Liver (tissue), 3 donors: ENCODE data around the gene TAF8.

ENCODE experiments used
- ATF3 ChIP-seq: IDR thresholded peaks from 2 replicates; pipeline ENCODE4 v1.6.1; 2016; ENCODE audit warnings: antibody characterized with exemption
- EGR1 ChIP-seq, 2 donors: IDR thresholded peaks; 2 replicates each; pipeline ENCODE4 v1.6.1; 2016 to 2018; ENCODE audit warnings: antibody characterized with exemption in 2 of 2, low read depth in 2 of 2
- FOXA1 ChIP-seq: IDR thresholded peaks from 2 replicates; pipeline ENCODE4 v1.6.1; 2016; ENCODE audit warnings: antibody characterized with exemption
- JUND ChIP-seq, 2 donors: IDR thresholded peaks; 2 replicates each; pipeline ENCODE4 v1.6.1; 2016; ENCODE audit warnings: antibody characterized with exemption in 2 of 2
- RAD21 ChIP-seq, 2 donors: IDR thresholded peaks; 2 replicates each; pipeline ENCODE4 v1.6.1; 2016; ENCODE audit warnings: antibody characterized with exemption in 2 of 2, mild to moderate bottlenecking in 2 of 2
- SP1 ChIP-seq: IDR thresholded peaks from 2 replicates; pipeline ENCODE4 v1.6.1; 2018; ENCODE audit warnings: antibody characterized with exemption, mild to moderate bottlenecking
- TAF1 ChIP-seq: conservative IDR thresholded peaks from 2 replicates; pipeline ENCODE4 v1.6.1; 2016; ENCODE audit warnings: antibody characterized with exemption, mild to moderate bottlenecking
- YY1 ChIP-seq: IDR thresholded peaks from 2 replicates; pipeline ENCODE4 v1.6.1; 2016; ENCODE audit warnings: antibody characterized with exemption, mild to moderate bottlenecking
- TF ChIP-seq, protein P1 (sequence below): fragments of 150-350 bp; IDR thresholded peaks from 2 replicates; pipeline ENCODE4 v1.5.1; 2017; ENCODE audit warnings: improper control_type of control experiment, low read depth, low read length; ENCODE audit not compliant: missing input control
- TF ChIP-seq, protein P2 (sequence below): IDR thresholded peaks from 2 replicates; pipeline ENCODE4 v1.6.1; 2016; ENCODE audit warnings: antibody characterized with exemption
- TF ChIP-seq, protein P3 (sequence below): IDR thresholded peaks from 2 replicates; pipeline ENCODE4 v1.6.1; 2016; ENCODE audit warnings: antibody characterized with exemption
- TF ChIP-seq, protein P4 (sequence below): IDR thresholded peaks from 2 replicates; pipeline ENCODE4 v1.6.1; 2016; ENCODE audit warnings: antibody characterized with exemption, mild to moderate bottlenecking
- donor health status: healthy.
- donor health status: healthy.

DNA sequence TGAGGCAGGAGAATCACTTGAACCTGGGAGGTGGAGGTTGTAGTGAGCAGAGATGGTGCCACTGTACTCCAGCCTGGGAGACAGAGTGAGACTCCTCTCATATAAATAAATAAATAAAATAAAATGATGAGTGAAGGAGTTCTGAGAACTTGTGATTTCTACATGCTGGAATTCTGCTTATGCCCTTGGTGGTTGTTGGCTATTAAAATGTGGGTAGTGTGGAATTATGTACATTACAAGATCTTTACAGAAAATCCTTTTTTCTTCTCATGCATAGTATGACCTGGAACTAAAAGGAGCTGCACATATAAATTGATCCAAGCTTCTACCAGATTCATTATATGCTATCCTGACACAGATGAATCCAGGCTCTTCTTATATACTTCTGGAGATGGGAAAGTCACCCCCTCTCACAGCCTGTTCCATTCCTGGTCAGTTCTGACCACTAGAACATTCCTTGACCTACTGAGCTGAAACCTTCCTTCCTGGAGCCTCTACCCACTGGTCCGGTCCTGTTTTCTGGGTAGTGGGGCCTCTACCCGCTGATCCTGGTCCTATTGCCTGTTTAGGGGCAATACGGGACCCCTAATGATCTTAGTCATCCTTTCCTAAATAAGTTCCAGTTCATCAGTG lies 37.7 kb upstream of the TAF8 start:
- TF ChIP-seq, protein P1, sequence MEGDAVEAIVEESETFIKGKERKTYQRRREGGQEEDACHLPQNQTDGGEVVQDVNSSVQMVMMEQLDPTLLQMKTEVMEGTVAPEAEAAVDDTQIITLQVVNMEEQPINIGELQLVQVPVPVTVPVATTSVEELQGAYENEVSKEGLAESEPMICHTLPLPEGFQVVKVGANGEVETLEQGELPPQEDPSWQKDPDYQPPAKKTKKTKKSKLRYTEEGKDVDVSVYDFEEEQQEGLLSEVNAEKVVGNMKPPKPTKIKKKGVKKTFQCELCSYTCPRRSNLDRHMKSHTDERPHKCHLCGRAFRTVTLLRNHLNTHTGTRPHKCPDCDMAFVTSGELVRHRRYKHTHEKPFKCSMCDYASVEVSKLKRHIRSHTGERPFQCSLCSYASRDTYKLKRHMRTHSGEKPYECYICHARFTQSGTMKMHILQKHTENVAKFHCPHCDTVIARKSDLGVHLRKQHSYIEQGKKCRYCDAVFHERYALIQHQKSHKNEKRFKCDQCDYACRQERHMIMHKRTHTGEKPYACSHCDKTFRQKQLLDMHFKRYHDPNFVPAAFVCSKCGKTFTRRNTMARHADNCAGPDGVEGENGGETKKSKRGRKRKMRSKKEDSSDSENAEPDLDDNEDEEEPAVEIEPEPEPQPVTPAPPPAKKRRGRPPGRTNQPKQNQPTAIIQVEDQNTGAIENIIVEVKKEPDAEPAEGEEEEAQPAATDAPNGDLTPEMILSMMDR = no peak
- TF ChIP-seq TAF1 = no peak
- TF ChIP-seq JUND (IDR thresholded peaks at IDR 0.05) = no peak
- no peak for TF ChIP-seq SP1
- TF ChIP-seq, protein P2, sequence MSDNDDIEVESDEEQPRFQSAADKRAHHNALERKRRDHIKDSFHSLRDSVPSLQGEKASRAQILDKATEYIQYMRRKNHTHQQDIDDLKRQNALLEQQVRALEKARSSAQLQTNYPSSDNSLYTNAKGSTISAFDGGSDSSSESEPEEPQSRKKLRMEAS = no peak
- TF ChIP-seq, protein P3, sequence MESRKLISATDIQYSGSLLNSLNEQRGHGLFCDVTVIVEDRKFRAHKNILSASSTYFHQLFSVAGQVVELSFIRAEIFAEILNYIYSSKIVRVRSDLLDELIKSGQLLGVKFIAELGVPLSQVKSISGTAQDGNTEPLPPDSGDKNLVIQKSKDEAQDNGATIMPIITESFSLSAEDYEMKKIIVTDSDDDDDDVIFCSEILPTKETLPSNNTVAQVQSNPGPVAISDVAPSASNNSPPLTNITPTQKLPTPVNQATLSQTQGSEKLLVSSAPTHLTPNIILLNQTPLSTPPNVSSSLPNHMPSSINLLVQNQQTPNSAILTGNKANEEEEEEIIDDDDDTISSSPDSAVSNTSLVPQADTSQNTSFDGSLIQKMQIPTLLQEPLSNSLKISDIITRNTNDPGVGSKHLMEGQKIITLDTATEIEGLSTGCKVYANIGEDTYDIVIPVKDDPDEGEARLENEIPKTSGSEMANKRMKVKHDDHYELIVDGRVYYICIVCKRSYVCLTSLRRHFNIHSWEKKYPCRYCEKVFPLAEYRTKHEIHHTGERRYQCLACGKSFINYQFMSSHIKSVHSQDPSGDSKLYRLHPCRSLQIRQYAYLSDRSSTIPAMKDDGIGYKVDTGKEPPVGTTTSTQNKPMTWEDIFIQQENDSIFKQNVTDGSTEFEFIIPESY = no peak
- TF ChIP-seq ATF3 = no peak
- TF ChIP-seq RAD21 (IDR thresholded peaks at IDR 0.05) = no peak
- no peak for TF ChIP-seq FOXA1
- no peak for TF ChIP-seq EGR1 (IDR thresholded peaks at IDR 0.05; ENCODE audit: low read depth in 2 of 2)
- no peak for TF ChIP-seq YY1
- TF ChIP-seq, protein P4, sequence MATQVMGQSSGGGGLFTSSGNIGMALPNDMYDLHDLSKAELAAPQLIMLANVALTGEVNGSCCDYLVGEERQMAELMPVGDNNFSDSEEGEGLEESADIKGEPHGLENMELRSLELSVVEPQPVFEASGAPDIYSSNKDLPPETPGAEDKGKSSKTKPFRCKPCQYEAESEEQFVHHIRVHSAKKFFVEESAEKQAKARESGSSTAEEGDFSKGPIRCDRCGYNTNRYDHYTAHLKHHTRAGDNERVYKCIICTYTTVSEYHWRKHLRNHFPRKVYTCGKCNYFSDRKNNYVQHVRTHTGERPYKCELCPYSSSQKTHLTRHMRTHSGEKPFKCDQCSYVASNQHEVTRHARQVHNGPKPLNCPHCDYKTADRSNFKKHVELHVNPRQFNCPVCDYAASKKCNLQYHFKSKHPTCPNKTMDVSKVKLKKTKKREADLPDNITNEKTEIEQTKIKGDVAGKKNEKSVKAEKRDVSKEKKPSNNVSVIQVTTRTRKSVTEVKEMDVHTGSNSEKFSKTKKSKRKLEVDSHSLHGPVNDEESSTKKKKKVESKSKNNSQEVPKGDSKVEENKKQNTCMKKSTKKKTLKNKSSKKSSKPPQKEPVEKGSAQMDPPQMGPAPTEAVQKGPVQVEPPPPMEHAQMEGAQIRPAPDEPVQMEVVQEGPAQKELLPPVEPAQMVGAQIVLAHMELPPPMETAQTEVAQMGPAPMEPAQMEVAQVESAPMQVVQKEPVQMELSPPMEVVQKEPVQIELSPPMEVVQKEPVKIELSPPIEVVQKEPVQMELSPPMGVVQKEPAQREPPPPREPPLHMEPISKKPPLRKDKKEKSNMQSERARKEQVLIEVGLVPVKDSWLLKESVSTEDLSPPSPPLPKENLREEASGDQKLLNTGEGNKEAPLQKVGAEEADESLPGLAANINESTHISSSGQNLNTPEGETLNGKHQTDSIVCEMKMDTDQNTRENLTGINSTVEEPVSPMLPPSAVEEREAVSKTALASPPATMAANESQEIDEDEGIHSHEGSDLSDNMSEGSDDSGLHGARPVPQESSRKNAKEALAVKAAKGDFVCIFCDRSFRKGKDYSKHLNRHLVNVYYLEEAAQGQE = no peak
